Fibroblast of lung (primary cell): ENCODE measurements around the gene CHN2. TPM values are rescaled to one million over a fixed set of nuclear protein-coding genes. Genes with fewer than 3 reads are reported as not detected.
"Not testable (repeated sequence)": the region's sequence is repeated elsewhere in the genome, so short reads cannot be mapped to it uniquely, and the experiment has no call there.

Source experiments
- DNase-seq, 2 donors: peaks; one replicate each; pipeline versions ENCODE4 v3.0.0 to v3.0.0-alpha.2; 2010; ENCODE audit warnings: low read depth in 2 of 2
- H2AFZ ChIP-seq: 2 replicates; pipeline ENCODE4 v1.5.1; 2012; ENCODE audit warnings: low read length, control low read depth, inconsistent platforms
- H3K27ac ChIP-seq: 2 replicates; pipeline ENCODE4 v1.5.1; 2011; ENCODE audit warnings: low read length, control low read depth; ENCODE audit not compliant: insufficient read depth
- H3K27me3 ChIP-seq: 2 replicates; pipeline ENCODE4 v1.5.1; 2011; ENCODE audit warnings: mild to moderate bottlenecking, low read length; ENCODE audit not compliant: control insufficient read depth, insufficient read depth
- H3K36me3 ChIP-seq: 2 replicates; pipeline ENCODE4 v1.5.1; 2011; ENCODE audit warnings: low read length; ENCODE audit not compliant: control insufficient read depth, insufficient read depth
- H3K4me1 ChIP-seq: 2 replicates; pipeline ENCODE4 v1.5.1; 2011; ENCODE audit warnings: low read length; ENCODE audit not compliant: control insufficient read depth, insufficient read depth; ENCODE audit errors: extremely low read depth
- H3K4me2 ChIP-seq: 2 replicates; pipeline ENCODE4 v1.5.1; 2011; ENCODE audit warnings: low read length, control low read depth; ENCODE audit not compliant: insufficient read depth; ENCODE audit errors: extremely low read depth
- H3K4me3 ChIP-seq, 4 experiments: fragments of 200-600 bp in 1 of 4; sonication (generic) in 1 of 4; replicated peaks in 1 of 4; 2 replicates each; pipeline ENCODE4 v1.5.1; 2011 to 2016; ENCODE audit warnings: low read length in 4 of 4, low read depth in 3 of 4, mild to moderate bottlenecking in 3 of 4, control low read depth in 2 of 4, inconsistent platforms in 1 of 4, mixed read lengths in 1 of 4; ENCODE audit not compliant: insufficient read depth in 1 of 4; ENCODE audit errors: control extremely low read depth in 1 of 4
- H3K79me2 ChIP-seq: 2 replicates; pipeline ENCODE4 v1.5.1; 2012; ENCODE audit warnings: mild to moderate bottlenecking, low read length, inconsistent platforms; ENCODE audit not compliant: control insufficient read depth, insufficient read depth
- H3K9ac ChIP-seq: 2 replicates; pipeline ENCODE4 v1.5.1; 2011; ENCODE audit warnings: mild to moderate bottlenecking, low read length, control low read depth; ENCODE audit not compliant: insufficient read depth
- H3K9me3 ChIP-seq: 2 replicates; pipeline ENCODE4 v1.5.1; 2012; ENCODE audit warnings: low read depth, low read length; ENCODE audit not compliant: control insufficient read depth, insufficient read depth
- H4K20me1 ChIP-seq: 2 replicates; pipeline ENCODE4 v1.5.1; 2011; ENCODE audit warnings: low read length; ENCODE audit not compliant: control insufficient read depth, insufficient read depth; ENCODE audit errors: extremely low read depth
- EZH2 ChIP-seq: IDR thresholded peaks from 2 replicates; pipeline ENCODE4 v1.5.1; 2012; ENCODE audit warnings: low read length, control low read depth, mild to moderate bottlenecking; ENCODE audit errors: missing control alignments
- polyA plus RNA-seq, 2 donors: library from polyadenylated mRNA; depleted of rRNA in 1 of 2; stranded (reverse) in 1 of 2; unstranded in 1 of 2; fragments of >200 nt; gene quantifications; 2 replicates each; pipeline ENCODE4 v1.2.1, GENCODE V29; 2011 to 2012; ENCODE audit warnings: missing spikeins in 1 of 2
- total RNA-seq: library from RNA; depleted of rRNA; stranded (reverse); fragments of >200 nt; gene quantifications from 2 replicates; pipeline ENCODE4 v1.2.1, GENCODE V29; 2014
- TF ChIP-seq, protein P1 (sequence below), 2 donors: IDR thresholded peaks in 1 of 2; conservative IDR thresholded peaks in 1 of 2; 1 replicate in 1 of 2; 2 replicates in 1 of 2; pipeline ENCODE4 v1.5.1; 2011 to 2012; ENCODE audit warnings: low read length in 2 of 2, control low read depth in 1 of 2, inconsistent platforms in 1 of 2, low read depth in 1 of 2, mild to moderate bottlenecking in 1 of 2

CHN2 gene
- total and polyA plus RNA-seq, 2 donors (not counting 1 experiment from before 2014, with no cell fraction given), result 0.33 to 0.53 TPM

DNA sequence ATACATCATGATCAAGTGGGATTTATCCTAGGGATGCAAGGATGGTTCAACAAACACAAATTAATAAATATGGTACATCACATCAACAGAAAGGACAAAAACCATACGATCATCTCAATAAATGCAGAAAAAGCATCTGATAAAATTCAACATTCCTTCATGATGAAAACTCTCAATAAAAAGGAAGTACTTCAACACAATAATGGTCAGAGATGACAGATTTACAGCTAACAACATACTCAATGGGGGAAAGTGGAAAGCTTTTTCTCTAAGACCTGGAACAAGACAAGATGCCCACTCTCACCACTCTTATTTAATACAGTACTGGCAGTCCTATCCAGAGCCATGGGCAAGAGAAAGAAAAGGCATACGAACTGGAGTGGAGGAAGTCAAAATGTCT is 329.2 kb downstream of the CHN2 start:
- no peak for TF ChIP-seq EZH2
- Histone ChIP-seq H3K4me1 (no peaks in the 10 kb centered on the region), H4K20me1 (no peaks in the 10 kb centered on the region), H3K79me2 (no peaks in the 10 kb centered on the region), H2AFZ (no peak overlapping the region), H3K27me3 (no peaks in the 10 kb centered on the region), H3K36me3 (no peaks in the 10 kb centered on the region), H3K9ac (no peak overlapping the region), H3K9me3 (no peaks in the 10 kb centered on the region), H3K4me2 (no peak overlapping the region), H3K4me3 (no peak overlapping the region), H3K27ac (no peak overlapping the region)
- no peak for DNase-seq

DNA sequence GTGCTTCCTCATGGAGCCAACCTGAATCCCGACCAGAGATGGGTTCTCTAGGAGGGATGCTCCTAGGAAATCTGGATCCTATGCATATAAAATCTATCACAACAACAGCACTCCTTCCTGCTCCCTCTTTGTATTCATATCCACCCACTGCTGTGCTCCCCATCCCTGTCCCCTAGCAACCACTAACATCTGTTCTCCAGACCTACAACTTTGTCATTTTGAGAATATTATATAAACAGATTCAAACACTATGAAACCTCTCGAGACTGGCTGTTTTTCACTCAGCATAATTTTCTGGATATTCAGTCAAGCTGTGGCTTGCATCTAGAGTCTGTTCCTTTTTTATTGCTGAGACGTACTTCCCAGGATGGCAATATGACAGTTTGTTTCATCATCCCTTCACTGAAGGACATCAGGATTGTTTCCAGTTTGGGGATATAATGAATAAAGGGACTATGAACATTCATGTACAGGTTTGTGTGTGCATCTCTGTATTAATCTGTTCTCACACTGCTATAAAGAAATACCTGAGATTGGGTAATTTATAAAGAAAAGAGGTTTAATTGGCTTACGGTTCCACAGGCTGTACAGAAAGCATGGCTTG is 333.0 kb downstream of the CHN2 start:
- Histone ChIP-seq H3K4me3 (no peak overlapping the region), H3K27ac (no peak overlapping the region), H4K20me1 (no peaks in the 10 kb centered on the region), H3K4me2 (no peak overlapping the region), H3K4me1 (no peaks in the 10 kb centered on the region), H3K79me2 (no peaks in the 10 kb centered on the region), H3K27me3 (no peaks in the 10 kb centered on the region), H3K36me3 (no peaks in the 10 kb centered on the region), H2AFZ (no peak overlapping the region), H3K9me3 (no peaks in the 10 kb centered on the region), H3K9ac (no peak overlapping the region)
- DNase-seq, result no peak
- TF ChIP-seq, protein P1, sequence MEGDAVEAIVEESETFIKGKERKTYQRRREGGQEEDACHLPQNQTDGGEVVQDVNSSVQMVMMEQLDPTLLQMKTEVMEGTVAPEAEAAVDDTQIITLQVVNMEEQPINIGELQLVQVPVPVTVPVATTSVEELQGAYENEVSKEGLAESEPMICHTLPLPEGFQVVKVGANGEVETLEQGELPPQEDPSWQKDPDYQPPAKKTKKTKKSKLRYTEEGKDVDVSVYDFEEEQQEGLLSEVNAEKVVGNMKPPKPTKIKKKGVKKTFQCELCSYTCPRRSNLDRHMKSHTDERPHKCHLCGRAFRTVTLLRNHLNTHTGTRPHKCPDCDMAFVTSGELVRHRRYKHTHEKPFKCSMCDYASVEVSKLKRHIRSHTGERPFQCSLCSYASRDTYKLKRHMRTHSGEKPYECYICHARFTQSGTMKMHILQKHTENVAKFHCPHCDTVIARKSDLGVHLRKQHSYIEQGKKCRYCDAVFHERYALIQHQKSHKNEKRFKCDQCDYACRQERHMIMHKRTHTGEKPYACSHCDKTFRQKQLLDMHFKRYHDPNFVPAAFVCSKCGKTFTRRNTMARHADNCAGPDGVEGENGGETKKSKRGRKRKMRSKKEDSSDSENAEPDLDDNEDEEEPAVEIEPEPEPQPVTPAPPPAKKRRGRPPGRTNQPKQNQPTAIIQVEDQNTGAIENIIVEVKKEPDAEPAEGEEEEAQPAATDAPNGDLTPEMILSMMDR (conservative IDR thresholded peaks at IDR 0.05 in 1 of 2, IDR thresholded peaks at IDR 0.05 in 1 of 2; ENCODE audit: low read depth in 1 of 2, low read length in 2 of 2), result no peak
- no peak for TF ChIP-seq EZH2

DNA sequence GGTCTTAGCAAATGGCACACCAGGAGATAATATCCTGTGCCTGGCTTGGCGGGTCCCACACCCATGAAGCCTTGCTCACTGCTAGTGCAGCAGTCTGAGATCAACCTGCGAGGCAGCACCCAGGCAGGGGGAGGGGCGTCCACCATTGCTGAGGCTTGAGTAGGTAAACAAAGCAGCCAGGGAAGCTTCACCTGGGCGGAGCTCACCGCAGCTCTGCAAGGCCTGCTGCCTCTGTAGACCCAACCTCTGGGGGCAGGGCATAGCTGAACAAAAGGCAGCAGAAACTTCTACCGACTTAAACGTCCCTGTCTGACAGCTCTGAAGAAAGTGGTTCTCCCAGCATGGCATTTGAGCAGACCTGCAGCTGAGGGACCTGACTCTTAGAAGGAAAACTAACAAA is 334.0 kb downstream of the CHN2 start:
- H3K36me3 ChIP-seq, H3K27ac ChIP-seq, H3K27me3 ChIP-seq, H3K9me3 ChIP-seq, H2AFZ ChIP-seq, H3K9ac ChIP-seq, H3K79me2 ChIP-seq, H3K4me3 ChIP-seq, DNase-seq, H4K20me1 ChIP-seq, H3K4me2 ChIP-seq, H3K4me1 ChIP-seq: not testable (repeated sequence)

Other genes with a start within 250 kb of the CHN2 start
- 0.17 and 0.77 TPM in 2 replicates for gene TRIL, start 236.4 kb upstream of the CHN2 start, total RNA-seq
- 0.10 and 0.14 TPM in 2 replicates for gene TRIL, start 236.4 kb upstream of the CHN2 start, polyA plus RNA-seq
- 0.17 and 0.51 TPM in 2 replicates for gene CPVL, start 48.2 kb upstream of the CHN2 start, total RNA-seq
- gene CPVL, start 48.2 kb upstream of the CHN2 start, polyA plus RNA-seq, result 0.34 TPM in 1 of 2 replicates, not detected in the other